KMS-11 (cell line): ENCODE measurements around the gene TIMM44.

Experiments used
- H2AFZ ChIP-seq: fragments of 200-600 bp; sonication (generic); 2 replicates; pipeline ENCODE4 v1.6.1; 2016; ENCODE audit warnings: antibody characterized with exemption, mixed run types, low read depth
- H3K27ac ChIP-seq: fragments of 200-600 bp; sonication (generic); 2 replicates; pipeline ENCODE4 v1.6.1; 2016; ENCODE audit warnings: mild to moderate bottlenecking, mixed run types
- H3K27me3 ChIP-seq: fragments of 200-600 bp; sonication (generic); 2 replicates; pipeline ENCODE4 v1.6.1; 2017; ENCODE audit warnings: mild to moderate bottlenecking, low read depth, mixed run types, moderate library complexity; ENCODE audit not compliant: insufficient read depth
- H3K36me3 ChIP-seq: fragments of 200-600 bp; sonication (generic); 2 replicates; pipeline ENCODE4 v1.6.1; 2017; ENCODE audit warnings: mild to moderate bottlenecking, mixed run types; ENCODE audit not compliant: insufficient read depth
- H3K4me1 ChIP-seq: fragments of 200-600 bp; sonication (generic); 2 replicates; pipeline ENCODE4 v1.6.1; 2016; ENCODE audit warnings: mild to moderate bottlenecking, low read depth, mixed run types; ENCODE audit not compliant: poor library complexity, severe bottlenecking
- H3K4me2 ChIP-seq: fragments of 200-600 bp; sonication (generic); 2 replicates; pipeline ENCODE4 v1.7.0; 2016; ENCODE audit warnings: mild to moderate bottlenecking, mixed run types
- H3K4me3 ChIP-seq: fragments of 200-600 bp; sonication (generic); IDR thresholded peaks from 2 replicates; pipeline ENCODE4 v1.6.1; 2017; ENCODE audit warnings: low read depth, low read length, mixed read lengths; ENCODE audit not compliant: insufficient read depth
- H3K79me2 ChIP-seq: fragments of 200-600 bp; sonication (generic); 2 replicates; pipeline ENCODE4 v1.6.1; 2016; ENCODE audit warnings: low read depth, mixed run types; ENCODE audit not compliant: insufficient read depth
- H3K9ac ChIP-seq: fragments of 200-600 bp; sonication (generic); 2 replicates; pipeline ENCODE4 v1.6.1; 2016; ENCODE audit warnings: mild to moderate bottlenecking, mixed run types
- H4K20me1 ChIP-seq: fragments of 200-600 bp; sonication (generic); 2 replicates; pipeline ENCODE4 v1.6.1; 2016; ENCODE audit warnings: mild to moderate bottlenecking, mixed run types; ENCODE audit not compliant: insufficient read depth
- TF ChIP-seq, protein P1 (sequence below): fragments of 200-600 bp; sonication (generic); conservative IDR thresholded peaks from 2 replicates; pipeline ENCODE4 v1.6.1; 2017; ENCODE audit warnings: low read depth, mild to moderate bottlenecking, antibody characterized with exemption, low read length, moderate library complexity, mixed read lengths

TIMM44 gene, protein sequence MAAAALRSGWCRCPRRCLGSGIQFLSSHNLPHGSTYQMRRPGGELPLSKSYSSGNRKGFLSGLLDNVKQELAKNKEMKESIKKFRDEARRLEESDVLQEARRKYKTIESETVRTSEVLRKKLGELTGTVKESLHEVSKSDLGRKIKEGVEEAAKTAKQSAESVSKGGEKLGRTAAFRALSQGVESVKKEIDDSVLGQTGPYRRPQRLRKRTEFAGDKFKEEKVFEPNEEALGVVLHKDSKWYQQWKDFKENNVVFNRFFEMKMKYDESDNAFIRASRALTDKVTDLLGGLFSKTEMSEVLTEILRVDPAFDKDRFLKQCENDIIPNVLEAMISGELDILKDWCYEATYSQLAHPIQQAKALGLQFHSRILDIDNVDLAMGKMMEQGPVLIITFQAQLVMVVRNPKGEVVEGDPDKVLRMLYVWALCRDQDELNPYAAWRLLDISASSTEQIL

DNA sequence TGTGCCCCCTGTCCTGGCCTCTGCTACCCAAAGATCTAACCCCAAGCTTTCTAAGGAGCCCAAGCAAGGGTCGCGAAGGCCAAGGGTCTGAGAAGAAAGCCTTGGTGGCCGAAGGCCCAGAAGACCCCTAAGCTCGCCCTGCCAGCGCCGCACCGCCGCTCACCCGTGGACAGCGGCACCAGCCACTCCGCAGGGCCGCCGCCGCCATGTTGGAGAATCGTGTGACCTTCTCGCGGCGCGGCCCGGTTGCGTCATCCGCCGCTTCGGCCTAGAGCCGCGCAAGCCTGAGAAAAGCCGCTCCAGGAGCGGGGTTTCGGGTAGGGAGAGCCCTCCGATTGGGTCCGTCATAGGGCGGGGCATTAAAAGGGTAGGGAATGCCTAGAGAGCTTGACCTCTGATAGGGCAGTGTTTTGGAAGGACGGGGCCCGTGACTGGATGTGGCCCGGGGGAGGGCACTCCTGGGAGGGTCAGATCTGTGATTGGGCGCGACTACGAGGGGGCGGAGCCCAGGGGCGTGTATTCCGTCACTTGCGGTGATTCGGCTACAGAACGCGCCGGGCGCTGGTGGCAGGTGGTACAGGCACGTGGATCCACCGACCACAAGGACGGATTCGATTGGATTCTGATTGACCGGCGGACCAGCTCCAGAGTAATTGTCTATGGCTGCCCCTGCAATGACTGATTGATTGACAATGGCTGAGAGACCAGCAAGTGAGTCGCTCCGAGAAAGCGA lies at the start of gene TIMM44:
Gene TIMM44 (minus strand): TSS at position 223 of the 733 bp plus-strand sequence. CDS start 15 bp downstream, at position 208.
- Histone ChIP-seq H4K20me1 (no peaks in the 10 kb centered on the region), H3K4me2 (peak within 1 kb of the TSS; percentile 80), H3K4me1 (peaks cover 15% of the 10 kb centered on the region), H3K27me3 (no peaks in the 10 kb centered on the region), H3K27ac (peak within 1 kb of the TSS; percentile 94), H3K79me2 (peaks cover 38% of the 10 kb centered on the region), H2AFZ (peak within 1 kb of the TSS; percentile 77), H3K9ac (peak within 1 kb of the TSS; percentile 99), H3K36me3 (no peaks in the 10 kb centered on the region), H3K4me3 (no peak within 1 kb of the TSS)
- TF ChIP-seq, protein P1, sequence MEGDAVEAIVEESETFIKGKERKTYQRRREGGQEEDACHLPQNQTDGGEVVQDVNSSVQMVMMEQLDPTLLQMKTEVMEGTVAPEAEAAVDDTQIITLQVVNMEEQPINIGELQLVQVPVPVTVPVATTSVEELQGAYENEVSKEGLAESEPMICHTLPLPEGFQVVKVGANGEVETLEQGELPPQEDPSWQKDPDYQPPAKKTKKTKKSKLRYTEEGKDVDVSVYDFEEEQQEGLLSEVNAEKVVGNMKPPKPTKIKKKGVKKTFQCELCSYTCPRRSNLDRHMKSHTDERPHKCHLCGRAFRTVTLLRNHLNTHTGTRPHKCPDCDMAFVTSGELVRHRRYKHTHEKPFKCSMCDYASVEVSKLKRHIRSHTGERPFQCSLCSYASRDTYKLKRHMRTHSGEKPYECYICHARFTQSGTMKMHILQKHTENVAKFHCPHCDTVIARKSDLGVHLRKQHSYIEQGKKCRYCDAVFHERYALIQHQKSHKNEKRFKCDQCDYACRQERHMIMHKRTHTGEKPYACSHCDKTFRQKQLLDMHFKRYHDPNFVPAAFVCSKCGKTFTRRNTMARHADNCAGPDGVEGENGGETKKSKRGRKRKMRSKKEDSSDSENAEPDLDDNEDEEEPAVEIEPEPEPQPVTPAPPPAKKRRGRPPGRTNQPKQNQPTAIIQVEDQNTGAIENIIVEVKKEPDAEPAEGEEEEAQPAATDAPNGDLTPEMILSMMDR, result no peak

- H3K36me3 ChIP-seq, result no peaks in the 10 kb centered on the region
- H2AFZ ChIP-seq, result no peak overlapping the region
- no peak overlapping the region for H3K4me2 ChIP-seq
- no peak overlapping the region for H3K9ac ChIP-seq
- H4K20me1 ChIP-seq, result peaks cover 34% of the 10 kb centered on the region
- no peak overlapping the region for H3K4me3 ChIP-seq
- H3K79me2 ChIP-seq, result peaks cover 54% of the 10 kb centered on the region
- H3K27me3 ChIP-seq, result no peaks in the 10 kb centered on the region
- peaks cover 7% of the 10 kb centered on the region for H3K4me1 ChIP-seq
- no peak overlapping the region for H3K27ac ChIP-seq
- TF ChIP-seq, protein P1, result no peak
Observed at GRCh38 chr19:7992575-7992974, 49.1 kb upstream of the TIMM44 start.

- Histone ChIP-seq H2AFZ (no peak overlapping the region), H3K27ac (no peak overlapping the region), H3K4me2 (no peak overlapping the region), H3K9ac (no peak overlapping the region), H3K79me2 (peaks cover 21% of the 10 kb centered on the region), H3K27me3 (no peaks in the 10 kb centered on the region), H3K4me3 (no peak overlapping the region), H3K36me3 (no peaks in the 10 kb centered on the region), H3K4me1 (peaks cover 1% of the 10 kb centered on the region), H4K20me1 (peaks cover 5% of the 10 kb centered on the region)
- TF ChIP-seq, protein P1, result no peak
Observed at GRCh38 chr19:7989071-7989575, 45.7 kb upstream of the TIMM44 start.

- Histone ChIP-seq H3K36me3 (no peaks in the 10 kb centered on the region), H3K4me3 (no peak overlapping the region), H2AFZ (no peak overlapping the region), H3K4me1 (no peaks in the 10 kb centered on the region), H3K4me2 (no peak overlapping the region), H3K27ac (no peak overlapping the region), H4K20me1 (no peaks in the 10 kb centered on the region), H3K27me3 (no peaks in the 10 kb centered on the region), H3K9ac (no peak overlapping the region), H3K79me2 (peaks cover 13% of the 10 kb centered on the region)
- TF ChIP-seq, protein P1, result no peak
Observed at GRCh38 chr19:7988307-7988706, 44.8 kb upstream of the TIMM44 start.
